ENCODE results near the gene SHROOM2.

The SHROOM2 gene

DNA sequence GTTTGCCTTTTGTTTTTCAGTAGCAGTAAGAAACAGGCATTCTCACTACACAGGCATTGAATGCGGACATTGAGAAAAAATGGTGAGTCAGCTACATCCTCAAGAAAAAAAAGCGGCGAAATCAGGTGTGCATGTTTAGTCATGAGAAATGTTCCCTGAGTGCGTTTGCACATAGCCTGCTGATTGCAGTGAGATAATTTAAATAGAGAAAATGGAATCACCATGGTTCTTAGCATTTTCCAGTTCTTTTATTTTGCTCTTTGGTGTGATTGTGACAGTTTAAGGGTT lies 126.9 kb downstream of the SHROOM2 start:
- no peaks in the 10 kb centered on the region for H3K36me3 ChIP-seq
- intact Hi-C loops (cut with DNase I; ENCODE audit: low total_unique reads) = no loop called here
- H3K27me3 ChIP-seq = no peaks in the 10 kb centered on the region
- H3K4me1 ChIP-seq = no peaks in the 10 kb centered on the region
- no peaks in the 10 kb centered on the region for H3K9me3 ChIP-seq
- no peak overlapping the region for H3K27ac ChIP-seq
- H3K4me3 ChIP-seq = no peak overlapping the region
- TF ChIP-seq, protein P1, sequence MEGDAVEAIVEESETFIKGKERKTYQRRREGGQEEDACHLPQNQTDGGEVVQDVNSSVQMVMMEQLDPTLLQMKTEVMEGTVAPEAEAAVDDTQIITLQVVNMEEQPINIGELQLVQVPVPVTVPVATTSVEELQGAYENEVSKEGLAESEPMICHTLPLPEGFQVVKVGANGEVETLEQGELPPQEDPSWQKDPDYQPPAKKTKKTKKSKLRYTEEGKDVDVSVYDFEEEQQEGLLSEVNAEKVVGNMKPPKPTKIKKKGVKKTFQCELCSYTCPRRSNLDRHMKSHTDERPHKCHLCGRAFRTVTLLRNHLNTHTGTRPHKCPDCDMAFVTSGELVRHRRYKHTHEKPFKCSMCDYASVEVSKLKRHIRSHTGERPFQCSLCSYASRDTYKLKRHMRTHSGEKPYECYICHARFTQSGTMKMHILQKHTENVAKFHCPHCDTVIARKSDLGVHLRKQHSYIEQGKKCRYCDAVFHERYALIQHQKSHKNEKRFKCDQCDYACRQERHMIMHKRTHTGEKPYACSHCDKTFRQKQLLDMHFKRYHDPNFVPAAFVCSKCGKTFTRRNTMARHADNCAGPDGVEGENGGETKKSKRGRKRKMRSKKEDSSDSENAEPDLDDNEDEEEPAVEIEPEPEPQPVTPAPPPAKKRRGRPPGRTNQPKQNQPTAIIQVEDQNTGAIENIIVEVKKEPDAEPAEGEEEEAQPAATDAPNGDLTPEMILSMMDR (IDR thresholded peaks at IDR 0.05) = no peak
- no peak for DNase-seq

DNA sequence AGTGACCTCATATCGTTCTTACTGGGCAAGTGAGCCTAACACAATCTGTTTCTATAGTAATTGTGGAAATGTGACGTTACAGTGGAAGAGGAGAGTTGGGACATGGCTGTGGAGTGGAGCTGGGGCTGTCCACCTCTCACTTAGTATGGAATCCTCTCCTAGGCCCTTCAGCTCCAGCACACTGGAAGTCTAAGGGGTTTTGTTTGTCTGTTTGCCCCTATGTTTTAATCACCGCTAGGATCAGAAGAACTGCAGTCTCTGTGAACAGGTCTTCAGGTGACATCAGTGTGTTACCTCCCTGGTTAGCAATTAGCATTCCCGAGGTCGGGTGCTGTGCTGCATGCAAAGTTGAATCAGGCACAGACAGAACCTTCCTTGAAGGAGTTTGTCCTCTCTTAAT lies 131.6 kb downstream of the SHROOM2 start:
- Histone ChIP-seq H3K4me1 (no peaks in the 10 kb centered on the region), H3K27ac (no peak overlapping the region), H3K27me3 (no peaks in the 10 kb centered on the region), H3K4me3 (no peak overlapping the region), H3K36me3 (no peaks in the 10 kb centered on the region), H3K9me3 (no peaks in the 10 kb centered on the region)
- intact Hi-C loops (cut with DNase I; ENCODE audit: low total_unique reads) = no loop called here
- DNase-seq = no peak
- TF ChIP-seq, protein P1 (IDR thresholded peaks at IDR 0.05) = no peak

DNA sequence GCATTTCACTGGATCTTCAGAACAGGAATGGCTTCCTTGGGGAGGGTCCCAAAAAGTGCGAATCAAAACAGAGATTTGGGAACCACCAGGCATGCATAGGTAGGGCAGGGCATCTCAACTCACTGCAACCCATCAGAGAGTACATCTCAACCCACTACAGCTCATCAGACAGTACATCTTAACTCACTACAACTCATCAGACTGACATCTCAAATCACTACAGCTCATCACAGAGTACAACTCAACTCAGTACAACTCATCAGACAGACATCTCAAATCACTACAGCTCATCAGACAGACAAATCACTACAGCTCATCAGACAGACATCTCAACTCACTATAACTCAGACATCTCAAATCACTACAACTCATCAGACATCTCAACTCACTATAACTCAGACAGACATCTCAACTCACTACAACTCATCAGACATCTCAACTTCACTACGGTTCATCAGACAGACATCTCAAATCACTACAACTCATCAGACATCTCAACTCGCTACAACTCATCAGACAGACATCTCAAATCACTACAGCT lies 133.5 kb downstream of the SHROOM2 start:
- Histone ChIP-seq H3K4me3 (no peak overlapping the region), H3K27me3 (no peaks in the 10 kb centered on the region), H3K27ac (no peak overlapping the region), H3K36me3 (no peaks in the 10 kb centered on the region), H3K4me1 (no peaks in the 10 kb centered on the region), H3K9me3 (no peaks in the 10 kb centered on the region)
- TF ChIP-seq, protein P1 (IDR thresholded peaks at IDR 0.05) = no peak
- intact Hi-C loops (cut with DNase I; ENCODE audit: low total_unique reads) = no loop called here
- DNase-seq = no peak

DNA sequence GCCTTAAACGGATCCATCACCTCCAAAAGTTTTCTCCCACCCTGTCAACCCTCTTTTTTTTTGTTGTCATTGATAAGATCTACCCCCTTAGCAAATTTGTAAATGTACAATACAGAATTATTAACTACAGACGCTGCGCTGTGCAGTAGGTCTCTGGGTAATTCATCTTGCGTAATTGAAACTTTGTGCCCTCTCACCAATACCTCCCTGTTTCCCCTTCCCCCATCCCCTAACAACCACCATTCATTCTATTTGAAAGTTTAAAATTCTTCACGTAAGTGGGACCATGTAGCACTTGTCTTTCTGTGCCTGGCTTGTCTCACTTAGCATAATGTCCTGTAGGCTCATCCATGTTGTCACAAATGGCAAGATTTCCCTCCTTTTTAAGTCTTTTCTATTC lies 135.2 kb downstream of the SHROOM2 start:
- H3K27me3 ChIP-seq = no peaks in the 10 kb centered on the region
- intact Hi-C loops (cut with DNase I; ENCODE audit: low total_unique reads) = no loop called here
- no peak overlapping the region for H3K27ac ChIP-seq
- no peak overlapping the region for H3K4me3 ChIP-seq
- no peak for DNase-seq
- TF ChIP-seq, protein P1 (IDR thresholded peaks at IDR 0.05) = no peak
- H3K9me3 ChIP-seq = no peaks in the 10 kb centered on the region
- H3K36me3 ChIP-seq = no peaks in the 10 kb centered on the region
- H3K4me1 ChIP-seq = no peaks in the 10 kb centered on the region

DNA sequence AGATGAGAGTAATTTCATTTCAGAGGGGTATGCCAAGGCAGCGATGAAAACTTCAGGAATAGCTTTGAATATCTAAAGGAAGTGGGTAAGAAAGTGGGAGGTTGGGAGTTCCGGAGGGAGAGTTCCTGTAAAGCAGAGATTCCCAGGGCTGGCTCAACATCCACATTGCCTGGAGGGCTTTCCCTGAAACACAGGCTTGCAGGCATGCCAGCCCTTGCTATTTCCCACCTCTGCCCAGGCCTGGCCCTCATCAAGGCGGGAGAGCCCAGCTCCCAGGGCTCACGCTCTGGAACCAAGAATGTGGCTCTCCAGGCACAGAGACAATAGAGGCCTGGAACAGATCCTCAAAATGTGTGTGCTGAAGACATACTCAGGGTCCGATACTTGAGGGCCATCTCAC lies 137.1 kb downstream of the SHROOM2 start:
- Histone ChIP-seq H3K4me3 (no peak overlapping the region), H3K27me3 (no peaks in the 10 kb centered on the region), H3K27ac (no peak overlapping the region), H3K9me3 (no peaks in the 10 kb centered on the region), H3K36me3 (no peaks in the 10 kb centered on the region), H3K4me1 (no peaks in the 10 kb centered on the region)
- intact Hi-C loops (cut with DNase I; ENCODE audit: low total_unique reads) = no loop called here
- TF ChIP-seq, protein P1 (IDR thresholded peaks at IDR 0.05) = no peak
- no peak for DNase-seq

DNA sequence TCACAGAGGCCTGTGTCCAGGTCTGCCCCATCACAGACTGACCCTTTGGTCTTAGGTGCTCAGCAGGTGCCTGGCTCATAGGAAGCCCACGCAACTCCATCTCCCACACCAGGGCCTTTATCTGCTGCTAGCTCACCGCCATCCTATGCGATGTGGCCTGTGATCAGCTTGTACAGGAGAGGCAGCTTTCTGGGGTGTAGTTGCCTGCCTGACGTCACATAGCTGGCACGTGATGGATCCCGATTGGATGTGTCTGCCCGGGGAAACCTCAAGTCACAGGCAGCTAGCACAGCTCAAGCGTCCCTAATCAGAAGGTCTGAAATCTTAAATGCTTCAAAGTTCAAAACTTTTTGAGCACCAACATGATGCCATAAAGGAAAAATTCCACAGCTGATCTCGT lies 139.8 kb downstream of the SHROOM2 start:
- no peak overlapping the region for H3K27ac ChIP-seq
- no peak for DNase-seq
- no peaks in the 10 kb centered on the region for H3K4me1 ChIP-seq
- no peaks in the 10 kb centered on the region for H3K9me3 ChIP-seq
- no peaks in the 10 kb centered on the region for H3K36me3 ChIP-seq
- no peak overlapping the region for H3K4me3 ChIP-seq
- TF ChIP-seq, protein P1 (IDR thresholded peaks at IDR 0.05) = no peak
- no peaks in the 10 kb centered on the region for H3K27me3 ChIP-seq
- intact Hi-C loops (cut with DNase I; ENCODE audit: low total_unique reads) = no loop called here
